Loucy (cell line): ENCODE measurements around the gene SGMS1.

Experiments used
- H2AFZ ChIP-seq: fragments of 200-600 bp; sonication (generic); 2 replicates; pipeline ENCODE4 v1.6.0; 2016; ENCODE audit warnings: antibody characterized with exemption, mild to moderate bottlenecking, low read length, moderate library complexity
- H3F3A ChIP-seq: fragments of 200-600 bp; 2 replicates; pipeline ENCODE4 v1.6.0; 2016; ENCODE audit warnings: antibody characterized with exemption, low read depth, mild to moderate bottlenecking
- H3K27me3 ChIP-seq: fragments of 200-600 bp; sonication (generic); 2 replicates; pipeline ENCODE4 v1.6.1; 2014; ENCODE audit warnings: low read length, mild to moderate bottlenecking; ENCODE audit not compliant: insufficient read depth, poor library complexity, severe bottlenecking
- H3K36me3 ChIP-seq: fragments of 200-600 bp; sonication (generic); 2 replicates; pipeline ENCODE4 v1.6.1; 2016; ENCODE audit warnings: low read length; ENCODE audit not compliant: insufficient read depth
- H3K4me1 ChIP-seq: fragments of 200-600 bp; sonication (generic); 2 replicates; pipeline ENCODE4 v1.5.1; 2014; ENCODE audit warnings: low read length, mild to moderate bottlenecking; ENCODE audit not compliant: insufficient read depth, poor library complexity, severe bottlenecking
- H3K4me2 ChIP-seq: fragments of 200-600 bp; sonication (generic); 2 replicates; pipeline ENCODE4 v1.6.0; 2014; ENCODE audit warnings: antibody characterized with exemption, low read length, low read depth, mild to moderate bottlenecking; ENCODE audit not compliant: poor library complexity, severe bottlenecking
- H3K4me3 ChIP-seq: fragments of 200-600 bp; sonication (generic); 2 replicates; pipeline ENCODE4 v1.5.1; 2014; ENCODE audit warnings: low read length, mild to moderate bottlenecking, mixed read lengths; ENCODE audit not compliant: poor library complexity, severe bottlenecking
- H3K79me2 ChIP-seq: fragments of 200-600 bp; sonication (generic); 2 replicates; pipeline ENCODE4 v1.6.1; 2014; ENCODE audit warnings: low read length; ENCODE audit not compliant: insufficient read depth
- H3K9ac ChIP-seq: fragments of 200-600 bp; sonication (generic); 2 replicates; pipeline ENCODE4 v1.6.0; 2014; ENCODE audit warnings: mild to moderate bottlenecking, low read depth, low read length, moderate library complexity; ENCODE audit not compliant: poor library complexity, severe bottlenecking
- H3K9me2 ChIP-seq: fragments of 200-600 bp; sonication (generic); replicated peaks from 2 replicates; pipeline ENCODE4 v1.6.1; 2016; ENCODE audit warnings: low read depth, low read length, mixed read lengths
- H3K9me3 ChIP-seq: fragments of 200-600 bp; sonication (generic); 2 replicates; pipeline ENCODE4 v1.6.1; 2014; ENCODE audit warnings: mild to moderate bottlenecking, antibody characterized with exemption, low read length, low read depth; ENCODE audit not compliant: insufficient read depth
- H4K20me1 ChIP-seq: fragments of 200-600 bp; sonication (generic); 2 replicates; pipeline ENCODE4 v1.6.0; 2014; ENCODE audit warnings: antibody characterized with exemption, low read length, mild to moderate bottlenecking; ENCODE audit not compliant: insufficient read depth, poor library complexity, severe bottlenecking
- CTCF ChIP-seq: fragments of 200-600 bp; sonication (generic); conservative IDR thresholded peaks from 2 replicates; pipeline ENCODE4 v1.5.1; 2014; ENCODE audit warnings: mild to moderate bottlenecking, antibody characterized with exemption, low read length
- EZH2phosphoT487 ChIP-seq: fragments of 200-600 bp; IDR thresholded peaks from 2 replicates; pipeline ENCODE4 v1.6.1; 2018; ENCODE audit warnings: antibody characterized with exemption, mild to moderate bottlenecking, moderate library complexity, borderline replicate concordance

SGMS1 gene

GRCh38 chr10:50619882-50620281 lies 3.9 kb downstream of the SGMS1 start:
- H3F3A ChIP-seq: peaks cover 4% of the 10 kb centered on the region; the same call in 1 of the 2 replicates
- peaks cover 15% of the 10 kb centered on the region for H4K20me1 ChIP-seq
- H3K4me1 ChIP-seq: peaks cover 38% of the 10 kb centered on the region
- H3K79me2 ChIP-seq: peaks cover 36% of the 10 kb centered on the region
- no peaks in the 10 kb centered on the region for H3K36me3 ChIP-seq
- H3K27me3 ChIP-seq: no peaks in the 10 kb centered on the region
- no peak for TF ChIP-seq EZH2phosphoT487
- TF ChIP-seq CTCF: no peak
- H3K9ac ChIP-seq: no peak overlapping the region
- peak overlapping the region; percentile 38 for H3K4me2 ChIP-seq
- no peaks in the 10 kb centered on the region for H3K9me3 ChIP-seq
- no peaks in the 10 kb centered on the region for H3K9me2 ChIP-seq
- no peak overlapping the region for H3K4me3 ChIP-seq
- H2AFZ ChIP-seq: no peak overlapping the region

- no peaks in the 10 kb centered on the region for H3K27me3 ChIP-seq
- no peak overlapping the region for H3K4me3 ChIP-seq
- peak overlapping the region; percentile 47 for H3K4me2 ChIP-seq
- H3K9me3 ChIP-seq: no peaks in the 10 kb centered on the region
- H4K20me1 ChIP-seq: peaks cover 15% of the 10 kb centered on the region
- peaks cover 3% of the 10 kb centered on the region; the same call in 1 of the 2 replicates for H3F3A ChIP-seq
- peaks cover 36% of the 10 kb centered on the region for H3K79me2 ChIP-seq
- H3K36me3 ChIP-seq: no peaks in the 10 kb centered on the region
- H3K9me2 ChIP-seq: no peaks in the 10 kb centered on the region
- H3K9ac ChIP-seq: no peak overlapping the region
- peaks cover 38% of the 10 kb centered on the region for H3K4me1 ChIP-seq
- H2AFZ ChIP-seq: no peak overlapping the region
- TF ChIP-seq CTCF (no peak), EZH2phosphoT487 (no peak)
Observed at GRCh38 chr10:50619166-50619565, 4.6 kb downstream of the SGMS1 start.

GRCh38 chr10:50618624-50619023 lies 5.1 kb downstream of the SGMS1 start:
- Histone ChIP-seq H2AFZ (no peak overlapping the region), H3F3A (no peaks in the 10 kb centered on the region; the same call in 1 of the 2 replicates), H3K9ac (no peak overlapping the region), H3K4me2 (peak overlapping the region; percentile 47), H3K79me2 (peaks cover 36% of the 10 kb centered on the region), H3K4me3 (no peak overlapping the region), H3K4me1 (peaks cover 38% of the 10 kb centered on the region), H4K20me1 (peaks cover 15% of the 10 kb centered on the region), H3K36me3 (no peaks in the 10 kb centered on the region), H3K9me2 (no peaks in the 10 kb centered on the region), H3K27me3 (no peaks in the 10 kb centered on the region), H3K9me3 (no peaks in the 10 kb centered on the region)
- TF ChIP-seq CTCF (no peak), EZH2phosphoT487 (no peak)
